HG03469 (cell line): ENCODE measurements around the gene NPL.

Experiments used
- ATAC-seq: cut with Tn5 transposase; IDR thresholded peaks from one replicate; pipeline ENCODE4 v1.9.1; 2021; ENCODE audit warnings: mild to moderate bottlenecking, moderate library complexity, moderate number of reproducible peaks; ENCODE audit not compliant: unreplicated experiment

The NPL gene

DNA sequence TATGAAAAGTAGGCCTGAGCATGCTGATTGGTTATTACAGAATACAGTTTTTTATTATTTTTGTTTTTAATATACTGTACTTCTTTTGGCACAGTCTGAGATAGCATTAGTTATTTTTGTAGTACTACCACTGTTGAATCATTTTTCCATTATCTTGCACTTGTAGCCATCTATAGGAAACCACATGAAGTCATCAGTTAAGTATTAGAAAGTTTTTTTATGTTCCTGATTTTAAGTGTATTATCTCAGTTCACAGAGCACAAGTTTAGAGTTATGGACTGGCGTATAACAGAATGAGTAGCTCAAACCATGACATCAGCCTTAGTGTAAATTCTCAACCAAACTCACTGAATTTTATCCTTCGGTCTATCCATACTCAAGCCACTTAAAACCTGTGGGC is 72.4 kb downstream of the NPL start:
- no peak for ATAC-seq

DNA sequence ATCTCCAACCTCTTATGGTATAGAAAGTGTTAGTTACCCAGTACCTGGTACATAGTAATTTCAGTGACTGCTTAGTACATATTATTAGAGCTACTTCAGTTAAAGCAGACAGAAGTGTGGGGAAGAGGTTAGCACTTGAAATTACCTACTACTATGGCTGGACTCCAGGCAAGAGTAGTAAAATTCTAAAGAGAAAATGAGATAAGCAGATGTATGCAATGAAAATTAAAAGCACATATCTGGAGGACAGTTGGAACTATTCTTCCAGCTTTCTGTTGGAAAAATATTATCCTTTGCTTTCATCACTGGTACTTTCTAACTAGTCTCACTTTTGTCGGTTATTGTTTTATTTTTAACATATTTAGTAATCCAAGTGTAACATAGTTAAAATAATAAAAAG is 73.3 kb downstream of the NPL start:
- ATAC-seq, result no peak

DNA sequence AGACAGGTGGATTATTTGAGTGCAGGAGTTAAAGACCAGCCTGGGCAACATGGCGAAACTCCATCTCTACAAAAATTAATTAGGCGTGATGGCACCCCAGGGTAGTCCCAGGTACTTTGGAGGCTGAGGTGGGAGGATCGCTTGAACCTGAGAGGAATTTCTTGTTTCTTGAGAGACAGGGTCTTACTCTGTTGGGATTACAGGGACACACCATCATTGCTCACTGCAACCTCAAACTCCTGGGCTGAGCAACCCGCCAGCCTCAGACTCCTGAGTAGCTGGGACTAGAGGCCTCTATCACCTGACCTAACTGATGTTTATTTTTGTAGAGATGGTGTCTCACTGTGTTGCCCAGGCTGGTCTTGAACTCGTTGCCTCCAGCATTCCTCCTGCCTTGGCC is 74.4 kb downstream of the NPL start:
- ATAC-seq, result no peak

DNA sequence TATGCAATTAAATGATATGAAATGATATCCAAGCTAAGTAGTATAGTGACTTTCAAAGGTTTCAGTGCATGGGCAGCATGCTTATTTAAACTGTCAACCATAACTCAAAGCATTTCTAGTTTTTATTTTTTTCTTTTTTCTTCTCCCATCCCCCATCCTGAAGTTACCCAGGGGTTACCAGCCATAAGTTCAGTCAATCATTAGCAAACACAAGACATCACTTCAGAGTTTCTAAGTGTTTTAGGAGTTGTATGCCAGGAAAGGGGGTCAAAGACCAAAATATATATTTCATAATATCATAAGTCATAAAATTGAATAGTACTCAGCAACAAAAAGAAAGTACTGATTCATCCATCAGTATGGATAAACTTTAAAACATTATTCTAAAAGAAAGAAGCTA is 78.3 kb downstream of the NPL start:
- ATAC-seq, result no peak

DNA sequence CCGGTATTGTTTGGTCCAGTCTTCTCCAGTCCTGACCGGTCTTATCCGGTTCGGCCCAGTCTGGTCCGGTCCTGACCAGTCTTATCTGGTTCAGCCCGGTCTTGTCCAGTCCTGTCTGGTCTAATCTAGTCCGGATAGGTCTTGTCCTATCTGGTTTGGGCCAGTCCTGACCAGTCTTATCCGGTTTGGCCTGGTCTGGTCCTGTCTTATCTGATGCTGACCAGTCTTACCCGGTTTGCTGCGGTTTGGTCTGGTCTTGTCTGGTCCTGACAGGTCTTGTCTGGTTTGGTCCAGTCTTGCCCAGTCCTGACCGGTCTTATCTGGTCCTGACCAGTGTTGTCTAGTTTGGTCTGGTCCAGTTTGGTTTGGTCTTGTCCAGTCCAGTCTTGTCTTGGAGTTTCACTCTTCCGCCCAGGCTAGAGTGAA is 79.7 kb downstream of the NPL start:
- ATAC-seq, result no peak

DNA sequence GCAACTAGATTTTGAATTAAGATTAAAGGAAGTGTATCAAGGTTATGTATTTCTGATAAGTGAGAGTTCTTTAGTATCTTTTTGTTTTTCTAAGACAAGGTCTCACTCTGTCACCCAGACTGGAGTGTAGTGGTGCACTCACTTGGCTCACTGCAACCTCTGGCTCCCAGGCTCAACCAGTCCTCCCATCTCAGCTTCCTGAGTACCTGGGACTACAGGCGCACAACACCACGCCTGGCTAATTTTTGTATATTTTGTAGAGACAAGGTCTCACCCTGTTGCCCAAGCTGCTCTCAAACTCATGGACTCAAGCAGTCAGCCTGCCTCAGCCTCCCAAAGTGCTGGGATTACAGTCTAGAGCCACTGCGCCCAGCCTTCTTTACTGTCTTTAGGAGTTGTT is 83.3 kb downstream of the NPL start:
- ATAC-seq, result no peak

DNA sequence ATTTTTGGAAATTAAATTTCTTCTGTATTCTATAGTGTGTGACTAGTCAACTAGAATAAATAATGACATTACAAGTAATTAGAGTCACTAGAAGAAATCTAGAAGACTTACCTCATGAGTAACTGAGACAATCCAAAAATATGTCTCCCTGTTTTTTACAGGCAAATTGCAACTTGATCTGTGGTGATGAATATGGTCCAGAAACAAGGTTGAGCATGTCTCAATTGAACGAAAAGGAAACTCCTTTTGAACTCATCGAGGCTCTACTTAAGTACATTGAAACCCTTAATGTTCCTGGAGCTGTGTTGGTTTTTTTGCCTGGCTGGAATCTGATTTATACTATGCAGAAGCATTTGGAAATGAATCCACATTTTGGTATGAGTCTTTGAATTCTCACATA is 86.3 kb downstream of the NPL start:
- ATAC-seq, result no peak

DNA sequence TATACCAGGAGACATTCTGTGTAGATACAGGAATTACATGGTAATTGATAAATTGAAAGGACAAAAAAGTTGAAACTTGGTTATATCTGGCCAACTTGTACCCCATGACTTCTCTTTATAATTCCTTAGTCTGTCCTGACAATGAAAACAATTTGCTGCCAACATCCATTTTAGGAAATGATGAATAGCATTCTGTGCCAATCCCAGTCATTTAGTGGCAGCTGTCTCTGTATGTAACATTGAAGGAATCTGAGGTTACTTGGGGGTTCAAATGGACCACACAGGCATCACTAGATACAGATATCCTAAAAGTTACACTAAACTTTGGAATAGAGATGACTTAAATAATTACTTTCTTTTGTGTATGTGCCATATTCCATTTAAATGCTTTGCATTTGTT is 87.8 kb downstream of the NPL start:
- ATAC-seq, result no peak

DNA sequence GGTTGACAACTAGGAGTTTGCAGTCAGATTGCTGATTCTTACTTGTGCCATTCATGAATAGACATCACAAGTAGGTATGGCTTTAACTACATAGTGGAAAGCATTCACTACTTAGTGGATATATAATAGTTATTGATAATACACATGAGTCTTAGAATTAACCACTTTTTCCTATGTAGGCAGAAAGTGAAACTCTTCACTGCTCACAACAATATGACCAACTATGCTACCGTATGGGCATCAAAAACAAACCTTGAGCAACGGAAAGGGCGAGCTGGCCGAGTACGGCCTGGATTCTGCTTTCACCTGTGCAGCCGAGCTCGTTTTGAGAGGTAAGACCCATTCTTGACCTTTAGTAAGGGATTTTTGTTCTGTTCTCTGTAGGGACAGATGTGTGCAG is 88.3 kb downstream of the NPL start:
- no peak for ATAC-seq
